ENCODE data around the gene ANKRD36C. TPM values are rescaled to one million over a fixed set of nuclear protein-coding genes. Genes with fewer than 3 reads are reported as not detected.
"Not testable (repeated sequence)": the region's sequence is repeated elsewhere in the genome, so short reads cannot be mapped to it uniquely, and the experiment has no call there.

Gene ANKRD36C
- total RNA-seq, 3 donors from 2014 or later: 22.2 to 45.8 (median 32.5) TPM

DNA sequence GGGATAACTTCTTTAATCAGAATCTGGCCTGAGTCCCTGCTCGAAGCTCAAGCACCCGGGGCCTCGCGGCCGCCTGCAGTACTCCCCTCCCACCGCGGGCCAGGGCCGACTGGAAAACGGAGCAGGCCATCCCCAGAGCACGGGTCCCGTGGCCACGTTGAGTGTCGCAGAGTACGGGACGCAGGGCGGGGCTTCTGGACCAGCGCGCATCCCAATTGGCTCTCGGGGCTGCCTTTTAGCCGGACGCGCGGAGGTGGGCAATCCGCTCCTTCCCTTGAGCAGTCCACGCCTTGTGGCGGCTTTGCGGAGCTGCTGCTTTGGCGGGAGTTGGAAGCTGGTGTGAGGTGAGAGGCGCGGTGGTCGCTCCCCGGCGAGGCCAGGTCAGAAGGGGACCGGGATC, 202.2 kb downstream of the ANKRD36C start:
- ATAC-seq; DNase-seq; H3K36me3 ChIP-seq (ENCODE audit: low read depth); intact Hi-C loops (cut with DNase I, micrococcal nuclease); H3K4me1 ChIP-seq (ENCODE audit: low read depth); H3K9me3 ChIP-seq; H3K4me3 ChIP-seq: not testable (repeated sequence)

DNA sequence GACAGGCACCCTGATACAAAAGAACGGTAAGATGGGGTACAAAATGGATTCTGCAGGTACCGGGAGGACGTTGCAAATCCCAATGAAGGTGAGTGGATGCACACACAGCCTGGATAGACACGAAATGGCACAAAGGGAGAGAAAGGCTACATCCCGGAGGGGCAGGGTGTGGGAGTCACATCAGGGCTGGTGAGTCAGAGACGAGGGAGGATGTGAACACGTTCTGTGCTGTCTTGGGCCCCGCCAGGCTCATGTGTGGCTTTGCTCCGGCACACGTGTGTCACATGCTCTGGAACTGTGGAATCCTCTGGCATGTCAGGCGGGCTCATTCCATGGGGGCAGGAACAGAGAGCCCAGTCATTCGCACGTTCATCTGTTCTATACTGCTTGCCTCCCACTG, 203.0 kb downstream of the ANKRD36C start:
- DNase-seq; ATAC-seq; H3K4me1 ChIP-seq (ENCODE audit: low read depth); H3K36me3 ChIP-seq (ENCODE audit: low read depth); H3K9me3 ChIP-seq; H3K4me3 ChIP-seq; intact Hi-C loops (cut with DNase I, micrococcal nuclease): not testable (repeated sequence)

Other genes with a start within 250 kb of the ANKRD36C start
- gene GPAT2, start 43.1 kb upstream of the ANKRD36C start, total RNA-seq: 1 to 10 TPM; 3.2 to 3.3 (median 3.2) TPM
- gene ADRA2B, start 124.7 kb upstream of the ANKRD36C start, total RNA-seq: under 1 TPM; 0.17 to 0.73 (median 0.36) TPM
- not detected for gene ASTL, start 146.7 kb upstream of the ANKRD36C start, total RNA-seq
- gene DUSP2, start 153.6 kb upstream of the ANKRD36C start, total RNA-seq: 1 to 10 TPM; 1.5 to 2.3 (median 1.6) TPM
- gene STARD7, start 217.0 kb upstream of the ANKRD36C start, total RNA-seq: 100 to 1,000 TPM; 118 to 123 (median 122) TPM